GM23338 (cell line): ENCODE results near the gene GOLGA6A. TPM values are rescaled to one million over a fixed set of nuclear protein-coding genes. Genes with fewer than 3 reads are reported as not detected.

ENCODE experiments used
- ATAC-seq: fragments of 200-7000 bp; cut with Tn5 transposase; 3 replicates; pipeline ENCODE4 v1.9.1; 2020
- DNase-seq: peaks from one replicate; pipeline ENCODE4 v3.0.0-alpha.2; 2015; ENCODE audit warnings: low spot score
- H2AFZ ChIP-seq: fragments of 200-600 bp; sonication (generic); 2 replicates; pipeline ENCODE4 v1.8.0; 2016; ENCODE audit warnings: antibody characterized with exemption, mild to moderate bottlenecking, moderate library complexity
- H3F3A ChIP-seq: fragments of 200-600 bp; sonication (generic); replicated peaks from 2 replicates; pipeline ENCODE4 v1.8.0; 2017; ENCODE audit warnings: antibody characterized with exemption, mixed run types, low read depth
- H3K27ac ChIP-seq: fragments of 200-600 bp; sonication (generic); 2 replicates; pipeline ENCODE4 v1.6.1; 2016; ENCODE audit warnings: low read depth
- H3K27me3 ChIP-seq: fragments of 200-600 bp; sonication (generic); 2 replicates; pipeline ENCODE4 v1.8.0; 2016; ENCODE audit warnings: mild to moderate bottlenecking, mixed run types, moderate library complexity; ENCODE audit not compliant: insufficient read depth
- H3K36me3 ChIP-seq: fragments of 200-600 bp; sonication (generic); 2 replicates; pipeline ENCODE4 v1.8.0; 2016; ENCODE audit warnings: mild to moderate bottlenecking; ENCODE audit not compliant: insufficient read depth
- H3K4me1 ChIP-seq: fragments of 200-600 bp; sonication (generic); 2 replicates; pipeline ENCODE4 v1.8.0; 2016; ENCODE audit warnings: mild to moderate bottlenecking, moderate library complexity; ENCODE audit not compliant: insufficient read depth
- H3K4me2 ChIP-seq: fragments of 200-600 bp; sonication (generic); 2 replicates; pipeline ENCODE4 v1.7.1; 2017; ENCODE audit warnings: mixed run types
- H3K4me3 ChIP-seq: fragments of 200-600 bp; sonication (generic); 2 replicates; pipeline ENCODE4 v1.6.1; 2016; ENCODE audit warnings: mixed run types
- H3K79me2 ChIP-seq: fragments of 200-600 bp; sonication (generic); replicated peaks from 2 replicates; pipeline ENCODE4 v1.8.0; 2017; ENCODE audit warnings: mild to moderate bottlenecking; ENCODE audit not compliant: insufficient read depth
- H3K9me2 ChIP-seq: fragments of 200-600 bp; sonication (generic); 2 replicates; pipeline ENCODE4 v1.8.0; 2017; ENCODE audit not compliant: insufficient read depth
- H4K20me1 ChIP-seq: fragments of 200-600 bp; sonication (generic); replicated peaks from 2 replicates; pipeline ENCODE4 v1.8.0; 2017; ENCODE audit warnings: mild to moderate bottlenecking; ENCODE audit not compliant: insufficient read depth
- H3K27ac Mint-ChIP-seq: 2 replicates; pipeline ENCODE4 v1.8.0; 2020; ENCODE audit warnings: inconsistent platforms, mild to moderate bottlenecking, moderate library complexity, mixed read lengths
- H3K27me3 Mint-ChIP-seq: 3 replicates; pipeline ENCODE4 v1.8.0; 2022; ENCODE audit warnings: low read depth, mild to moderate bottlenecking, moderate library complexity, mixed read lengths, inconsistent platforms; ENCODE audit not compliant: insufficient read depth, poor library complexity
- H3K36me3 Mint-ChIP-seq: 3 replicates; pipeline ENCODE4 v1.8.0; 2021; ENCODE audit warnings: low read depth, mild to moderate bottlenecking, inconsistent platforms, moderate library complexity, mixed read lengths
- H3K4me1 Mint-ChIP-seq: 3 replicates; pipeline ENCODE4 v1.8.0; 2020; ENCODE audit warnings: mild to moderate bottlenecking, inconsistent platforms, mixed read lengths
- H3K4me3 Mint-ChIP-seq: 3 replicates; pipeline ENCODE4 v1.8.0; 2021; ENCODE audit warnings: moderate library complexity, mild to moderate bottlenecking, inconsistent platforms, mixed read lengths
- H3K9me3 Mint-ChIP-seq: 3 replicates; pipeline ENCODE4 v1.8.0; 2020; ENCODE audit warnings: moderate library complexity, mild to moderate bottlenecking, inconsistent platforms, mixed read lengths
- CREB1 ChIP-seq: fragments of 250-450 bp; sonication (Bioruptor Pico); IDR thresholded peaks from 2 replicates; pipeline ENCODE4 v1.5.0; 2020; ENCODE audit warnings: low read depth, mild to moderate bottlenecking, moderate library complexity
- EZH2 ChIP-seq: fragments of 200-600 bp; sonication (generic); IDR thresholded peaks from one replicate; pipeline ENCODE4 v1.8.0; 2017; ENCODE audit warnings: antibody characterized with exemption, mild to moderate bottlenecking, low read depth; ENCODE audit not compliant: unreplicated experiment
- EZH2phosphoT487 ChIP-seq: fragments of 200-600 bp; sonication (generic); IDR thresholded peaks from one replicate; pipeline ENCODE4 v1.8.1; 2018; ENCODE audit warnings: antibody characterized with exemption; ENCODE audit not compliant: unreplicated experiment
- JUNB ChIP-seq: IDR thresholded peaks from one replicate; pipeline ENCODE4 v1.6.1; 2016; ENCODE audit warnings: antibody characterized with exemption; ENCODE audit not compliant: unreplicated experiment
- NANOG ChIP-seq: IDR thresholded peaks from 2 replicates; pipeline ENCODE4 v1.6.1; 2016; ENCODE audit warnings: antibody characterized with exemption, borderline replicate concordance
- POLR2AphosphoS5 ChIP-seq: IDR thresholded peaks from 2 replicates; pipeline ENCODE4 v1.6.1; 2016; ENCODE audit warnings: antibody characterized with exemption, low read depth
- STAT1 ChIP-seq: IDR thresholded peaks from one replicate; pipeline ENCODE4 v1.6.1; 2016; ENCODE audit warnings: antibody characterized with exemption; ENCODE audit not compliant: unreplicated experiment
- ZNF114 ChIP-seq: fragments of 250-450 bp; sonication (Bioruptor Pico); IDR thresholded peaks from 2 replicates; pipeline ENCODE4 v1.5.0; 2020; ENCODE audit warnings: mild to moderate bottlenecking, moderate library complexity
- ZNF331 ChIP-seq: fragments of 250-450 bp; sonication (Bioruptor Pico); IDR thresholded peaks from 2 replicates; pipeline ENCODE4 v1.5.0; 2020; ENCODE audit warnings: low read depth, mild to moderate bottlenecking, moderate library complexity
- polyA plus RNA-seq: library from polyadenylated mRNA; unstranded; fragments of >200 nt; fragmentation: Nextera tagmentation; extraction: Ambion mirVana; gene quantifications from 2 replicates; pipeline ENCODE4 v1.2.1, GENCODE V29; 2016
- total RNA-seq: library from RNA; depleted of rRNA; stranded (reverse); fragments of >200 nt; shearing (Covaris generic); gene quantifications from 2 replicates; pipeline ENCODE4 v1.2.3, GENCODE V29; 2014
- TF ChIP-seq, protein P1 (sequence below): IDR thresholded peaks from one replicate; pipeline ENCODE4 v1.6.1; 2018; ENCODE audit warnings: antibody characterized with exemption; ENCODE audit not compliant: unreplicated experiment
- TF ChIP-seq, protein P2 (sequence below): IDR thresholded peaks from 2 replicates; pipeline ENCODE4 v1.6.1; 2016; ENCODE audit warnings: antibody characterized with exemption
- TF ChIP-seq, protein P3 (sequence below): fragments of 250-450 bp; sonication (Bioruptor Pico); IDR thresholded peaks from 2 replicates; pipeline ENCODE4 v1.5.0; 2020; ENCODE audit warnings: mild to moderate bottlenecking, moderate library complexity
- TF ChIP-seq, protein P4 (sequence below), 2 experiments: fragments of 200-600 bp in 1 of 2; sonication (generic) in 1 of 2; conservative IDR thresholded peaks; 2 replicates each; pipeline versions ENCODE4 v1.5.1 to v1.6.1; 2016 to 2017; ENCODE audit warnings: antibody characterized with exemption in 2 of 2, low read depth in 2 of 2, mild to moderate bottlenecking in 2 of 2, moderate library complexity in 1 of 2

The GOLGA6A gene
- total and polyA plus RNA-seq, 2 experiments from 2014 or later = 0.18 to 2.1 TPM

DNA sequence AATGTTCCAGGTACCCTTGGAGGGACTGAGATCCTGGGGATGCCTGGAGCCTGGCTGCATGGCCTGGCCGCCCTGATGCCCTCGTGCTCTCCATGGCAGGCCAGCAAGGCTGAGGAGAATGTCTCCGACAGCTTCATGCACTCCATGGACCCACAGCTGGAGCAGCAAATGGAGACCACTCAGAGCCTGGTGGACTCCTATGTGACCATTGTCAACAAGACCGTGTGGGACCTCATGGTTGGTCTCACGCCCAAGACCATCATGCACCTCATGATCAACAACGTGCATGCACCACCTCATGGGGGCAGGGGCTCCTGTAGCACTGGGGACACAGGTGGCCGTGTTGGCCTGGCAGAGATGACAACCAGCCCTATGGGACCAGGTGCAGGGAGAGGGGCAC is 19.7 kb downstream of the GOLGA6A start:
- no peak overlapping the region for H3K4me3 ChIP-seq
- H3K36me3 ChIP-seq = no peaks in the 10 kb centered on the region
- no peaks in the 10 kb centered on the region for H3K4me1 ChIP-seq
- H3K27ac ChIP-seq = no peak overlapping the region
- DNase-seq (no peak), ATAC-seq (no peak)
- no peaks in the 10 kb centered on the region for H3K9me2 ChIP-seq
- no peaks in the 10 kb centered on the region for H4K20me1 ChIP-seq
- H3K9me3 Mint-ChIP-seq = peaks cover 13% of the 10 kb centered on the region; the same call in 1 of the 3 replicates
- TF ChIP-seq STAT1 (no peak), ZNF331 (CRISPR knock-in tag) (no peak), NANOG (no peak), EZH2phosphoT487 (no peak), EZH2 (no peak), POLR2AphosphoS5 (no peak), ZNF114 (CRISPR knock-in tag) (no peak), JUNB (no peak), CREB1 (CRISPR knock-in tag) (no peak)
- TF ChIP-seq, protein P1, sequence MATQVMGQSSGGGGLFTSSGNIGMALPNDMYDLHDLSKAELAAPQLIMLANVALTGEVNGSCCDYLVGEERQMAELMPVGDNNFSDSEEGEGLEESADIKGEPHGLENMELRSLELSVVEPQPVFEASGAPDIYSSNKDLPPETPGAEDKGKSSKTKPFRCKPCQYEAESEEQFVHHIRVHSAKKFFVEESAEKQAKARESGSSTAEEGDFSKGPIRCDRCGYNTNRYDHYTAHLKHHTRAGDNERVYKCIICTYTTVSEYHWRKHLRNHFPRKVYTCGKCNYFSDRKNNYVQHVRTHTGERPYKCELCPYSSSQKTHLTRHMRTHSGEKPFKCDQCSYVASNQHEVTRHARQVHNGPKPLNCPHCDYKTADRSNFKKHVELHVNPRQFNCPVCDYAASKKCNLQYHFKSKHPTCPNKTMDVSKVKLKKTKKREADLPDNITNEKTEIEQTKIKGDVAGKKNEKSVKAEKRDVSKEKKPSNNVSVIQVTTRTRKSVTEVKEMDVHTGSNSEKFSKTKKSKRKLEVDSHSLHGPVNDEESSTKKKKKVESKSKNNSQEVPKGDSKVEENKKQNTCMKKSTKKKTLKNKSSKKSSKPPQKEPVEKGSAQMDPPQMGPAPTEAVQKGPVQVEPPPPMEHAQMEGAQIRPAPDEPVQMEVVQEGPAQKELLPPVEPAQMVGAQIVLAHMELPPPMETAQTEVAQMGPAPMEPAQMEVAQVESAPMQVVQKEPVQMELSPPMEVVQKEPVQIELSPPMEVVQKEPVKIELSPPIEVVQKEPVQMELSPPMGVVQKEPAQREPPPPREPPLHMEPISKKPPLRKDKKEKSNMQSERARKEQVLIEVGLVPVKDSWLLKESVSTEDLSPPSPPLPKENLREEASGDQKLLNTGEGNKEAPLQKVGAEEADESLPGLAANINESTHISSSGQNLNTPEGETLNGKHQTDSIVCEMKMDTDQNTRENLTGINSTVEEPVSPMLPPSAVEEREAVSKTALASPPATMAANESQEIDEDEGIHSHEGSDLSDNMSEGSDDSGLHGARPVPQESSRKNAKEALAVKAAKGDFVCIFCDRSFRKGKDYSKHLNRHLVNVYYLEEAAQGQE = no peak
- TF ChIP-seq, protein P2, sequence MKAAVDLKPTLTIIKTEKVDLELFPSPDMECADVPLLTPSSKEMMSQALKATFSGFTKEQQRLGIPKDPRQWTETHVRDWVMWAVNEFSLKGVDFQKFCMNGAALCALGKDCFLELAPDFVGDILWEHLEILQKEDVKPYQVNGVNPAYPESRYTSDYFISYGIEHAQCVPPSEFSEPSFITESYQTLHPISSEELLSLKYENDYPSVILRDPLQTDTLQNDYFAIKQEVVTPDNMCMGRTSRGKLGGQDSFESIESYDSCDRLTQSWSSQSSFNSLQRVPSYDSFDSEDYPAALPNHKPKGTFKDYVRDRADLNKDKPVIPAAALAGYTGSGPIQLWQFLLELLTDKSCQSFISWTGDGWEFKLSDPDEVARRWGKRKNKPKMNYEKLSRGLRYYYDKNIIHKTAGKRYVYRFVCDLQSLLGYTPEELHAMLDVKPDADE = no peak
- TF ChIP-seq, protein P3, sequence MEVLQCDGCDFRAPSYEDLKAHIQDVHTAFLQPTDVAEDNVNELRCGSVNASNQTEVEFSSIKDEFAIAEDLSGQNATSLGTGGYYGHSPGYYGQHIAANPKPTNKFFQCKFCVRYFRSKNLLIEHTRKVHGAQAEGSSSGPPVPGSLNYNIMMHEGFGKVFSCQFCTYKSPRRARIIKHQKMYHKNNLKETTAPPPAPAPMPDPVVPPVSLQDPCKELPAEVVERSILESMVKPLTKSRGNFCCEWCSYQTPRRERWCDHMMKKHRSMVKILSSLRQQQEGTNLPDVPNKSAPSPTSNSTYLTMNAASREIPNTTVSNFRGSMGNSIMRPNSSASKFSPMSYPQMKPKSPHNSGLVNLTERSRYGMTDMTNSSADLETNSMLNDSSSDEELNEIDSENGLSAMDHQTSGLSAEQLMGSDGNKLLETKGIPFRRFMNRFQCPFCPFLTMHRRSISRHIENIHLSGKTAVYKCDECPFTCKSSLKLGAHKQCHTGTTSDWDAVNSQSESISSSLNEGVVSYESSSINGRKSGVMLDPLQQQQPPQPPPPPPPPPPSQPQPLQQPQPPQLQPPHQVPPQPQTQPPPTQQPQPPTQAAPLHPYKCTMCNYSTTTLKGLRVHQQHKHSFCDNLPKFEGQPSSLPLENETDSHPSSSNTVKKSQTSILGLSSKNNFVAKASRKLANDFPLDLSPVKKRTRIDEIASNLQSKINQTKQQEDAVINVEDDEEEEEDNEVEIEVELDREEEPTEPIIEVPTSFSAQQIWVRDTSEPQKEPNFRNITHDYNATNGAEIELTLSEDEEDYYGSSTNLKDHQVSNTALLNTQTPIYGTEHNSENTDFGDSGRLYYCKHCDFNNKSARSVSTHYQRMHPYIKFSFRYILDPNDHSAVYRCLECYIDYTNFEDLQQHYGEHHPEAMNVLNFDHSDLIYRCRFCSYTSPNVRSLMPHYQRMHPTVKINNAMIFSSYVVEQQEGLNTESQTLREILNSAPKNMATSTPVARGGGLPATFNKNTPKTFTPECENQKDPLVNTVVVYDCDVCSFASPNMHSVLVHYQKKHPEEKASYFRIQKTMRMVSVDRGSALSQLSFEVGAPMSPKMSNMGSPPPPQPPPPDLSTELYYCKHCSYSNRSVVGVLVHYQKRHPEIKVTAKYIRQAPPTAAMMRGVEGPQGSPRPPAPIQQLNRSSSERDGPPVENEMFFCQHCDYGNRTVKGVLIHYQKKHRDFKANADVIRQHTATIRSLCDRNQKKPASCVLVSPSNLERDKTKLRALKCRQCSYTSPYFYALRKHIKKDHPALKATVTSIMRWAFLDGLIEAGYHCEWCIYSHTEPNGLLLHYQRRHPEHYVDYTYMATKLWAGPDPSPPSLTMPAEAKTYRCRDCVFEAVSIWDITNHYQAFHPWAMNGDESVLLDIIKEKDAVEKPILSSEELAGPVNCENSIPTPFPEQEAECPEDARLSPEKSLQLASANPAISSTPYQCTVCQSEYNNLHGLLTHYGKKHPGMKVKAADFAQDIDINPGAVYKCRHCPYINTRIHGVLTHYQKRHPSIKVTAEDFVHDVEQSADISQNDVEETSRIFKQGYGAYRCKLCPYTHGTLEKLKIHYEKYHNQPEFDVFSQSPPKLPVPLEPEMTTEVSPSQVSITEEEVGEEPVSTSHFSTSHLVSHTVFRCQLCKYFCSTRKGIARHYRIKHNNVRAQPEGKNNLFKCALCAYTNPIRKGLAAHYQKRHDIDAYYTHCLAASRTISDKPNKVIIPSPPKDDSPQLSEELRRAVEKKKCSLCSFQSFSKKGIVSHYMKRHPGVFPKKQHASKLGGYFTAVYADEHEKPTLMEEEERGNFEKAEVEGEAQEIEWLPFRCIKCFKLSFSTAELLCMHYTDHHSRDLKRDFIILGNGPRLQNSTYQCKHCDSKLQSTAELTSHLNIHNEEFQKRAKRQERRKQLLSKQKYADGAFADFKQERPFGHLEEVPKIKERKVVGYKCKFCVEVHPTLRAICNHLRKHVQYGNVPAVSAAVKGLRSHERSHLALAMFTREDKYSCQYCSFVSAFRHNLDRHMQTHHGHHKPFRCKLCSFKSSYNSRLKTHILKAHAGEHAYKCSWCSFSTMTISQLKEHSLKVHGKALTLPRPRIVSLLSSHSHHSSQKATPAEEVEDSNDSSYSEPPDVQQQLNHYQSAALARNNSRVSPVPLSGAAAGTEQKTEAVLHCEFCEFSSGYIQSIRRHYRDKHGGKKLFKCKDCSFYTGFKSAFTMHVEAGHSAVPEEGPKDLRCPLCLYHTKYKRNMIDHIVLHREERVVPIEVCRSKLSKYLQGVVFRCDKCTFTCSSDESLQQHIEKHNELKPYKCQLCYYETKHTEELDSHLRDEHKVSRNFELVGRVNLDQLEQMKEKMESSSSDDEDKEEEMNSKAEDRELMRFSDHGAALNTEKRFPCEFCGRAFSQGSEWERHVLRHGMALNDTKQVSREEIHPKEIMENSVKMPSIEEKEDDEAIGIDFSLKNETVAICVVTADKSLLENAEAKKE (CRISPR knock-in tag) = no peak
- TF ChIP-seq, protein P4, sequence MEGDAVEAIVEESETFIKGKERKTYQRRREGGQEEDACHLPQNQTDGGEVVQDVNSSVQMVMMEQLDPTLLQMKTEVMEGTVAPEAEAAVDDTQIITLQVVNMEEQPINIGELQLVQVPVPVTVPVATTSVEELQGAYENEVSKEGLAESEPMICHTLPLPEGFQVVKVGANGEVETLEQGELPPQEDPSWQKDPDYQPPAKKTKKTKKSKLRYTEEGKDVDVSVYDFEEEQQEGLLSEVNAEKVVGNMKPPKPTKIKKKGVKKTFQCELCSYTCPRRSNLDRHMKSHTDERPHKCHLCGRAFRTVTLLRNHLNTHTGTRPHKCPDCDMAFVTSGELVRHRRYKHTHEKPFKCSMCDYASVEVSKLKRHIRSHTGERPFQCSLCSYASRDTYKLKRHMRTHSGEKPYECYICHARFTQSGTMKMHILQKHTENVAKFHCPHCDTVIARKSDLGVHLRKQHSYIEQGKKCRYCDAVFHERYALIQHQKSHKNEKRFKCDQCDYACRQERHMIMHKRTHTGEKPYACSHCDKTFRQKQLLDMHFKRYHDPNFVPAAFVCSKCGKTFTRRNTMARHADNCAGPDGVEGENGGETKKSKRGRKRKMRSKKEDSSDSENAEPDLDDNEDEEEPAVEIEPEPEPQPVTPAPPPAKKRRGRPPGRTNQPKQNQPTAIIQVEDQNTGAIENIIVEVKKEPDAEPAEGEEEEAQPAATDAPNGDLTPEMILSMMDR (conservative IDR thresholded peaks at IDR 0.05; ENCODE audit: low read depth in 2 of 2) = no peak
- H3K79me2 ChIP-seq = no peaks in the 10 kb centered on the region
- no peak overlapping the region for H3K4me3 Mint-ChIP-seq
- peaks cover 5% of the 10 kb centered on the region for H3K4me1 Mint-ChIP-seq
- no peak overlapping the region for H3K27ac Mint-ChIP-seq
- H3K36me3 Mint-ChIP-seq = no peaks in the 10 kb centered on the region; the same call in 2 of the 3 replicates
- no peak overlapping the region for H2AFZ ChIP-seq
- no peak overlapping the region for H3K4me2 ChIP-seq
- no peaks in the 10 kb centered on the region for H3F3A ChIP-seq
- H3K27me3 Mint-ChIP-seq = peaks cover 17% of the 10 kb centered on the region
- H3K27me3 ChIP-seq = no peaks in the 10 kb centered on the region
